Spleen (tissue), 11 donors: ENCODE results near the gene PTBP3. TPM values are rescaled to one million over a fixed set of nuclear protein-coding genes. Genes with fewer than 3 reads are reported as not detected.

Experiments used
- DNase-seq: peaks from one replicate; pipeline ENCODE4 v3.0.0-alpha.2; 2020
- H3K27ac ChIP-seq, 8 donors: fragments of 200-600 bp; sonication (generic) in 7 of 8; 1 replicate in 4 of 8; 2 replicates in 4 of 8; pipeline versions ENCODE4 v1.5.0 to v1.8.0; 2016 to 2021; ENCODE audit warnings: inconsistent platforms in 4 of 8, mild to moderate bottlenecking in 4 of 8, moderate library complexity in 1 of 8
- H3K27me3 ChIP-seq, 7 donors: fragments of 200-600 bp; sonication (generic) in 6 of 7; replicated peaks in 1 of 7; 1 replicate in 4 of 7; 2 replicates in 3 of 7; pipeline versions ENCODE4 v1.5.0 to v1.8.0; 2016 to 2021; ENCODE audit warnings: inconsistent platforms in 3 of 7, mild to moderate bottlenecking in 1 of 7
- H3K36me3 ChIP-seq, 6 donors: fragments of 200-600 bp; sonication (generic) in 5 of 6; 1 replicate in 4 of 6; 2 replicates in 2 of 6; pipeline versions ENCODE4 v1.5.0 to v1.8.0; 2016 to 2021; ENCODE audit warnings: inconsistent platforms in 2 of 6
- H3K4me1 ChIP-seq, 6 donors: fragments of 200-600 bp; sonication (generic) in 5 of 6; 1 replicate in 3 of 6; 2 replicates in 3 of 6; pipeline versions ENCODE4 v1.5.0 to v1.8.0; 2016 to 2021; ENCODE audit warnings: inconsistent platforms in 3 of 6
- H3K4me3 ChIP-seq, 8 donors: fragments of 200-600 bp; sonication (generic) in 7 of 8; 1 replicate in 4 of 8; 2 replicates in 4 of 8; pipeline versions ENCODE4 v1.5.0 to v1.8.0; 2016 to 2021; ENCODE audit warnings: inconsistent platforms in 4 of 8, mild to moderate bottlenecking in 4 of 8, moderate library complexity in 2 of 8
- H3K9me3 ChIP-seq, 8 donors: fragments of 200-600 bp; sonication (generic) in 7 of 8; 1 replicate in 4 of 8; 2 replicates in 4 of 8; pipeline versions ENCODE4 v1.5.0 to v1.8.0; 2016 to 2021; ENCODE audit warnings: inconsistent platforms in 4 of 8
- POLR2A ChIP-seq, 3 donors: fragments of 450-650 bp; IDR thresholded peaks; one replicate each; pipeline ENCODE4 v1.5.1; 2017; ENCODE audit warnings: antibody characterized with exemption in 3 of 3, mild to moderate bottlenecking in 1 of 3
- POLR2AphosphoS5 ChIP-seq, 3 donors: sonication (generic); formaldehyde crosslinking; IDR thresholded peaks; one replicate each; pipeline ENCODE4 v1.5.1; 2017; ENCODE audit warnings: antibody characterized with exemption in 3 of 3
- WGBS, 5 donors: extraction: QIAGEN DNeasy Blood & Tissue Kit in 3 of 5; methylation state at CpG; one replicate each; pipeline versions ENCODE4 v1.1.5 to v1.1.7; 2013 to 2018; 5-methylcytosine and 5-hydroxymethylcytosine counted together
- intact Hi-C: fragments of 100-400 bp; cut with DNase I; formaldehyde crosslinking; loops from one replicate; pipeline ENCODE4 v1.15.0; 2023; ENCODE audit warnings: low total_unique reads
- polyA plus RNA-seq, 3 donors: library from polyadenylated mRNA; stranded (reverse); fragments of 200-250 nt; gene quantifications; one replicate each; pipeline ENCODE4 v1.2.1, GENCODE V29; 2013
- total RNA-seq, 7 donors: library from RNA; depleted of rRNA in 3 of 7; stranded (reverse); fragments of >200 nt in 3 of 7; fragmentation: NEBNext Ultra II Directional in 4 of 7; extraction: Animal tissue kit (Norgen Biotek cat#: 25700) in 4 of 7; gene quantifications; one replicate each; pipeline versions ENCODE4 v1.1.0 to v1.2.1, GENCODE V29; 2016 to 2021
- TF ChIP-seq, protein P1 (sequence below), 11 experiments: fragments of 200-600 bp in 7 of 11; fragments of 450-650 bp in 4 of 11; sonication (generic) in 4 of 11; IDR thresholded peaks in 8 of 11; conservative IDR thresholded peaks in 3 of 11; 1 replicate in 7 of 11; 2 replicates in 4 of 11; pipeline versions ENCODE4 v1.4.0 to v1.8.0; 2016 to 2021; ENCODE audit warnings: antibody characterized with exemption in 11 of 11, inconsistent platforms in 4 of 11, mild to moderate bottlenecking in 1 of 11
- donor health status: healthy with polysubstance abuse.
- donor health status: DM: no; HTN: no; CAD: no; lungs with moderate emphysema.
- donor health status: DM: no; HTN: no; CAD: no.
- donor health status: Bipolar disorder and iron deficiency.
- donor health status: healthy.
- donor health status: DM: no; HTN: no; CAD: no.
- donor health status: DM: yes; HTN: yes; CAD: no.

The PTBP3 gene
- total and polyA plus RNA-seq, 10 donors: 10.6 to 107 (median 85.6) TPM

DNA sequence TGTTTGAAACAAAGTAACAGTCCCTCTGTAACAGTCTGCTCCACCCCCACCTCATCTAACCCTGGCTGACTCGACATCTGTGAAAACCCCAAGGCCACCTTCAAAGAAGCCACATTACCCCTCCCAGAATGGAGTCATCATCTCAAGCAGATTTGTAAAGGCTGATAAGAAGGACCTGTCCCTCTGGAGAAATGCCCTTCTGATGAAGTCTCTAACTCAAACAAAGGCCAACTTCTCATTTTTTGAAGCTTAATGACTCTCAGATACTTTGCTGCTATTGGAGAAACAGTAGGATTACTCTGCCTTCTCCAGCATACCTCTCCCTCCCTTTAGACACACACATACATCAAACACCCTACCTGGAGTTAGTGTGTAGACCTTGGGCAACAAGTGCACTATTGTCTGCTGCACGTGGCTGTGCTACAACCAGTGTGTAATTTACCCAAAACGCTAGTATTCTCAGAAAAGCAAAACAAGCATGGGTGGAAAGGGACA lies 153.0 kb downstream of the PTBP3 start:
- WGBS, 5 donors: 4 to 16% (median 11%) methylated on average over 3 of the region's 3 CpGs
- H3K27ac ChIP-seq: peak overlapping the region in 4 of 8 donors; percentile 2 to 33 (median 7)
- no peak for DNase-seq
- no peaks in the 10 kb centered on the region for H3K36me3 ChIP-seq
- intact Hi-C loops: no loop called here
- H3K9me3 ChIP-seq: peaks cover 0 to 5% (median 0%) of the 10 kb centered on the region in 8 donors
- no peak for TF ChIP-seq POLR2A (IDR thresholded peaks at IDR 0.05)
- H3K4me1 ChIP-seq: peaks cover 4 to 48% (median 25%) of the 10 kb centered on the region in 6 donors
- H3K27me3 ChIP-seq: no peaks in the 10 kb centered on the region
- H3K4me3 ChIP-seq: no peak overlapping the region

DNA sequence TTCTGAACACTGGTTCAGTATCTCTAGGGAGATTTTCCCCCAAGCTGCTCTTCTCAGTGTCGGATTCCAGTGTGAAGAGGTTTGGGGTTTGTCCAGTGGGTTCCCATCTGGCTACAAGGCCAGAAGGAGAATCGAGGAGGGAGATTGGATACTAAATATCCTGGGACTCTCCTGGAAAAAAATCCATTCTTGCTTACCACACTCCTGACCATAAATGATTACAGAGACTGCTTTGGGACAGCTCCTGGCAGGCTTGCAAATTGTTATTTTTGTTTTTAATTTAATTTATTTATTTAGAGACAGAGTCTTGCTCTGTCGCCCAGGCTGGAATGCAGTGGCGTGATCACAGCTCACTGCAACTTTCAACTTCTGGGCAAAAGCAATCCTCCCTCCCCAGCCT lies 153.6 kb downstream of the PTBP3 start:
- Histone ChIP-seq H3K27ac (no peak overlapping the region), H3K4me3 (no peak overlapping the region), H3K27me3 (no peaks in the 10 kb centered on the region), H3K9me3 (peaks cover 0 to 5% (median 0%) of the 10 kb centered on the region in 8 donors), H3K36me3 (no peaks in the 10 kb centered on the region), H3K4me1 (peaks cover 4 to 51% (median 28%) of the 10 kb centered on the region in 6 donors)
- intact Hi-C loops: no loop called here
- DNase-seq: no peak
- TF ChIP-seq POLR2AphosphoS5 (IDR thresholded peaks at IDR 0.05): no peak
- no peak for TF ChIP-seq POLR2A (IDR thresholded peaks at IDR 0.05)
- TF ChIP-seq, protein P1, sequence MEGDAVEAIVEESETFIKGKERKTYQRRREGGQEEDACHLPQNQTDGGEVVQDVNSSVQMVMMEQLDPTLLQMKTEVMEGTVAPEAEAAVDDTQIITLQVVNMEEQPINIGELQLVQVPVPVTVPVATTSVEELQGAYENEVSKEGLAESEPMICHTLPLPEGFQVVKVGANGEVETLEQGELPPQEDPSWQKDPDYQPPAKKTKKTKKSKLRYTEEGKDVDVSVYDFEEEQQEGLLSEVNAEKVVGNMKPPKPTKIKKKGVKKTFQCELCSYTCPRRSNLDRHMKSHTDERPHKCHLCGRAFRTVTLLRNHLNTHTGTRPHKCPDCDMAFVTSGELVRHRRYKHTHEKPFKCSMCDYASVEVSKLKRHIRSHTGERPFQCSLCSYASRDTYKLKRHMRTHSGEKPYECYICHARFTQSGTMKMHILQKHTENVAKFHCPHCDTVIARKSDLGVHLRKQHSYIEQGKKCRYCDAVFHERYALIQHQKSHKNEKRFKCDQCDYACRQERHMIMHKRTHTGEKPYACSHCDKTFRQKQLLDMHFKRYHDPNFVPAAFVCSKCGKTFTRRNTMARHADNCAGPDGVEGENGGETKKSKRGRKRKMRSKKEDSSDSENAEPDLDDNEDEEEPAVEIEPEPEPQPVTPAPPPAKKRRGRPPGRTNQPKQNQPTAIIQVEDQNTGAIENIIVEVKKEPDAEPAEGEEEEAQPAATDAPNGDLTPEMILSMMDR (IDR thresholded peaks at IDR 0.05 in 8 of 11, conservative IDR thresholded peaks at IDR 0.05 in 3 of 11): no peak
- 73 to 84% (median 81%) methylated on average over 4 of the region's 4 CpGs for WGBS, 5 donors

DNA sequence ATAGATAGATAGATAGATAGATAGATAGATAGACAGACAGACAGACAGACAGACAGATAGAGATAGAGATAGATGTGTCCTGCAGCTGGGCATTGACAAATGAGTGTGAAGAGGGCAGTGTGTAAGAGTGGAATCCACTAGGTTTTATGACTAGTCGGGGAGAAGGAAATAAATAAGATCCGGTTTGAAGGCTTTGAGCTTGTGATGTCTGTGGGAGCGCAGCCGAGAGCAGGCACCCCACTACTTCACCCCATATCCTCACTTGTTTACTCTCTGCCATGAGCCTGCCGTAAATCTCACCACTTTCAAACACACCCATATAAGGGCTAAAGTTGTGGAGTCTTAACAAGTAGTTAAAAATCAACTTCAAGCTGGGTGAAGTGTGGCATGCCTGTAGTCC lies 156.9 kb downstream of the PTBP3 start:
- peaks cover 8 to 76% (median 43%) of the 10 kb centered on the region in 6 donors for H3K4me1 ChIP-seq
- H3K27me3 ChIP-seq: no peaks in the 10 kb centered on the region
- intact Hi-C loops: no loop called here
- no peak overlapping the region for H3K4me3 ChIP-seq
- H3K36me3 ChIP-seq: no peaks in the 10 kb centered on the region
- DNase-seq: no peak
- TF ChIP-seq, protein P1 (IDR thresholded peaks at IDR 0.05 in 8 of 11, conservative IDR thresholded peaks at IDR 0.05 in 3 of 11): no peak
- TF ChIP-seq POLR2AphosphoS5 (IDR thresholded peaks at IDR 0.05) (no peak), POLR2A (IDR thresholded peaks at IDR 0.05) (no peak)
- H3K27ac ChIP-seq: peak overlapping the region in 2 of 8 donors; percentile 34 to 92
- no peaks in the 10 kb centered on the region for H3K9me3 ChIP-seq
- 37 to 63% (median 44%) methylated on average over 5 of the region's 5 CpGs for WGBS, 5 donors

DNA sequence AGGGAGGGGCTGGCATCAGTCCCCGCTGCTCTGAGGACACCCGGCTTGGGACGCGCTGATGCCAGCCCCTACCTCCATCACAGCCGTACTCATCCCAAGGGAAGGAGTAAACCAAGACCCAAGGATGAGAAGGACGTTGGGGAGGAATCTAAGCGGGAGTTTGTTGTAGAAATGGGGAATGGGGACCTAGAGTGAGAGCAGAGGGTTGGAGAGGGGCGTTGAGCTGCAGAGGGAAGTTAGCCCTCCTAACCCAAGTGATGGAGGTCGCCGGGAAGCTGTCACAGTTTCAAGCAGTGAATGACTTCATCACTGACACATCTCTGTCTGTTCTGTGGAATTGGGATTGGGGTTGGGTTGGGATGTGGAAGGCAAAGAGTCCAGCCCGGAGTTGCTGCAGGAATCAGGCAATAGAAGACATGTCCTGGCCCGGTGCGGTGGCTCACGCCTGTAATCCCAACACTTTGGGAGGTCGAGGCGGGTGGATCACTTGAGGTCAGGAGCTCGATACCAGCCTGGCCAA lies 157.6 kb downstream of the PTBP3 start:
- peak overlapping the region in 4 of 8 donors; percentile 71 to 92 (median 87) for H3K27ac ChIP-seq
- no peaks in the 10 kb centered on the region for H3K9me3 ChIP-seq
- peak overlapping the region in 4 of 8 donors; percentile 63 to 88 (median 76) for H3K4me3 ChIP-seq
- intact Hi-C loops: no loop called here
- H3K36me3 ChIP-seq: no peaks in the 10 kb centered on the region
- WGBS, 5 donors: 76 to 87% (median 80%) methylated on average over 17 of the region's 17 CpGs
- peaks cover 8 to 73% (median 39%) of the 10 kb centered on the region in 6 donors for H3K4me1 ChIP-seq
- no peaks in the 10 kb centered on the region for H3K27me3 ChIP-seq
- no peak for DNase-seq
- TF ChIP-seq POLR2A (IDR thresholded peaks at IDR 0.05) (no peak), POLR2AphosphoS5 (IDR thresholded peaks at IDR 0.05) (no peak)
- TF ChIP-seq, protein P1 (IDR thresholded peaks at IDR 0.05 in 8 of 11, conservative IDR thresholded peaks at IDR 0.05 in 3 of 11): no peak
